ENCODE measurements around the gene SMIM11. TPM values are rescaled to one million over a fixed set of nuclear protein-coding genes. Genes with fewer than 3 reads are reported as not detected.

SMIM11 gene
- total and polyA plus RNA-seq, 10 of the 15 experiments (the other 5 are each of a cell fraction or from before 2014, with no cell fraction given) = 4.8 to 43.1 (median 16.0) TPM

- TF ChIP-seq BCL3 (IDR thresholded peaks at IDR 0.05; ENCODE audit: borderline replicate concordance, insufficient read depth, low read depth, low read length, poor library complexity, severe bottlenecking) (no peak), REST (IDR thresholded peaks at IDR 0.05; ENCODE audit: low read depth, low read length) (no peak), STAT1 (conservative IDR thresholded peaks at IDR 0.05) (no peak), JUNB (IDR thresholded peaks at IDR 0.05) (no peak), IRF3 (IDR thresholded peaks at IDR 0.05) (no peak), PAX5 (IDR thresholded peaks at IDR 0.05; ENCODE audit: borderline replicate concordance, low read depth, low read length) (peak; percentile 33; the same call in 1 of the 2 replicates), NR2C2 (IDR thresholded peaks at IDR 0.05; ENCODE audit: borderline replicate concordance, control insufficient read depth, insufficient read length, low read depth) (no peak), RCOR1 (conservative IDR thresholded peaks at IDR 0.05; ENCODE audit: low read depth, low read length) (no peak), MEF2A (IDR thresholded peaks at IDR 0.05; ENCODE audit: insufficient read depth, low read depth, low read length) (no peak), NRF1 (conservative IDR thresholded peaks at IDR 0.05; ENCODE audit: low read depth, low read length) (no peak), SPI1 (IDR thresholded peaks at IDR 0.05; ENCODE audit: borderline replicate concordance, insufficient read depth, low read depth, low read length) (no peak), SP1 (IDR thresholded peaks at IDR 0.05; ENCODE audit: low read depth, low read length) (no peak), KDM1A (IDR thresholded peaks at IDR 0.05; ENCODE audit: borderline replicate concordance) (no peak), MLLT1 (IDR thresholded peaks at IDR 0.05) (no peak), SMAD1 (IDR thresholded peaks at IDR 0.05; ENCODE audit: low read depth, partially characterized antibody) (no peak), TCF12 (IDR thresholded peaks at IDR 0.05; ENCODE audit: low read depth, low read length) (no peak), NBN (IDR thresholded peaks at IDR 0.05) (peak; percentile 44; the same call in 1 of the 2 replicates), BCLAF1 (IDR thresholded peaks at IDR 0.05) (no peak), RB1 (IDR thresholded peaks at IDR 0.05; ENCODE audit: borderline replicate concordance) (no peak)
These were observed 23.5 kb upstream of the SMIM11 start (continued) for GRCh38 chr21:34351786-34352241.
